Activated T-helper 1 cell treated with anti-CD3 and anti-CD28 coated beads, Interleukin-12 subunit alpha, Interleukin-12 subunit beta, Interleukin-2, Interleukin-4 antibody, amounts not matched to agents 30 ng/mL and 10 ng/mL and 1 ng/mL, durations not matched to agents 14 hours and 24 hours and 36 hours (primary cell): ENCODE data around the gene PSME1. TPM values are rescaled to one million over a fixed set of nuclear protein-coding genes. Genes with fewer than 3 reads are reported as not detected.
"Not testable (repeated sequence)": the region's sequence is repeated elsewhere in the genome, so short reads cannot be mapped to it uniquely, and the experiment has no call there.

ENCODE experiments used
- DNase-seq: peaks from one replicate; pipeline ENCODE4 v3.0.0; 2021; ENCODE audit warnings: low spot score
- H3K27ac Mint-ChIP-seq: one replicate; pipeline ENCODE4 v1.8.0; 2021; ENCODE audit warnings: mild to moderate bottlenecking, mixed read lengths
- H3K27me3 Mint-ChIP-seq: one replicate; pipeline ENCODE4 v1.8.0; 2022; ENCODE audit warnings: mild to moderate bottlenecking, moderate library complexity, mixed read lengths; ENCODE audit not compliant: insufficient read depth
- H3K36me3 Mint-ChIP-seq: one replicate; pipeline ENCODE4 v1.8.0; 2021; ENCODE audit warnings: low read depth, mixed read lengths
- H3K4me1 Mint-ChIP-seq: one replicate; pipeline ENCODE4 v1.8.0; 2021; ENCODE audit warnings: low read depth, mixed read lengths
- H3K4me3 Mint-ChIP-seq: one replicate; pipeline ENCODE4 v1.8.0; 2021; ENCODE audit warnings: mild to moderate bottlenecking, moderate library complexity, mixed read lengths
- H3K9me3 Mint-ChIP-seq: one replicate; pipeline ENCODE4 v1.8.0; 2021; ENCODE audit warnings: mixed read lengths
- intact Hi-C: fragments of 100-400 bp; cut with micrococcal nuclease; formaldehyde crosslinking; loops from one replicate; pipeline ENCODE4 v1.15.1; 2024
- total RNA-seq: library from RNA; stranded (reverse); gene quantifications from 2 replicates; pipeline ENCODE4 v1.2.3, GENCODE V29; 2022

The PSME1 gene
- total RNA-seq, 1 donor from 2014 or later = 291 TPM

GRCh38 chr14:24096545-24097181 lies 39.3 kb upstream of the PSME1 start:
- no peaks in the 10 kb centered on the region for H3K9me3 Mint-ChIP-seq
- peak overlapping the region; percentile 44 for H3K27ac Mint-ChIP-seq
- peaks cover 38% of the 10 kb centered on the region for H3K36me3 Mint-ChIP-seq
- peak overlapping the region; percentile 68 for H3K4me3 Mint-ChIP-seq
- DNase-seq = no peak
- no peaks in the 10 kb centered on the region for H3K27me3 Mint-ChIP-seq
- intact Hi-C loops = no loop called here
- H3K4me1 Mint-ChIP-seq = peaks cover 30% of the 10 kb centered on the region

- Mint-ChIP-seq H3K4me3 (no peak overlapping the region), H3K27ac (no peak overlapping the region), H3K9me3 (no peaks in the 10 kb centered on the region), H3K4me1 (peaks cover 25% of the 10 kb centered on the region), H3K36me3 (peaks cover 46% of the 10 kb centered on the region), H3K27me3 (no peaks in the 10 kb centered on the region)
- no peak for DNase-seq
- intact Hi-C loops = no loop called here
These were observed 37.6 kb upstream of the PSME1 start for GRCh38 chr14:24098229-24098926.

- no peak overlapping the region for H3K4me3 Mint-ChIP-seq
- H3K36me3 Mint-ChIP-seq = peaks cover 52% of the 10 kb centered on the region
- intact Hi-C loops = no loop called here
- no peaks in the 10 kb centered on the region for H3K27me3 Mint-ChIP-seq
- DNase-seq = no peak
- peaks cover 20% of the 10 kb centered on the region for H3K4me1 Mint-ChIP-seq
- H3K27ac Mint-ChIP-seq = peak overlapping the region; percentile 40
- no peaks in the 10 kb centered on the region for H3K9me3 Mint-ChIP-seq
These were observed 36.8 kb upstream of the PSME1 start for GRCh38 chr14:24098927-24099813.

GRCh38 chr14:24100197-24100981 lies 35.6 kb upstream of the PSME1 start:
- no peaks in the 10 kb centered on the region for H3K27me3 Mint-ChIP-seq
- peaks cover 4% of the 10 kb centered on the region for H3K9me3 Mint-ChIP-seq
- H3K36me3 Mint-ChIP-seq = peaks cover 57% of the 10 kb centered on the region
- no peak for DNase-seq
- peaks cover 20% of the 10 kb centered on the region for H3K4me1 Mint-ChIP-seq
- no peak overlapping the region for H3K27ac Mint-ChIP-seq
- intact Hi-C loops = no loop called here
- H3K4me3 Mint-ChIP-seq = no peak overlapping the region

GRCh38 chr14:24100982-24101494 lies 35.0 kb upstream of the PSME1 start:
- DNase-seq = no peak
- peaks cover 17% of the 10 kb centered on the region for H3K4me1 Mint-ChIP-seq
- H3K9me3 Mint-ChIP-seq = peaks cover 4% of the 10 kb centered on the region
- no peak overlapping the region for H3K27ac Mint-ChIP-seq
- H3K4me3 Mint-ChIP-seq = no peak overlapping the region
- intact Hi-C loops = no loop called here
- H3K27me3 Mint-ChIP-seq = no peaks in the 10 kb centered on the region
- peaks cover 53% of the 10 kb centered on the region for H3K36me3 Mint-ChIP-seq

- Mint-ChIP-seq H3K36me3 (peaks cover 45% of the 10 kb centered on the region), H3K4me3 (no peak overlapping the region), H3K9me3 (peaks cover 4% of the 10 kb centered on the region), H3K27ac (no peak overlapping the region), H3K27me3 (no peaks in the 10 kb centered on the region), H3K4me1 (peaks cover 15% of the 10 kb centered on the region)
- intact Hi-C loops = no loop called here
- no peak for DNase-seq
These were observed 33.5 kb upstream of the PSME1 start for GRCh38 chr14:24102357-24103048.

- H3K36me3 Mint-ChIP-seq = peaks cover 42% of the 10 kb centered on the region
- no peak overlapping the region for H3K4me3 Mint-ChIP-seq
- no peaks in the 10 kb centered on the region for H3K27me3 Mint-ChIP-seq
- H3K4me1 Mint-ChIP-seq = peaks cover 24% of the 10 kb centered on the region
- no peak for DNase-seq
- intact Hi-C loops = no loop called here
- H3K9me3 Mint-ChIP-seq = peaks cover 4% of the 10 kb centered on the region
- H3K27ac Mint-ChIP-seq = no peak overlapping the region
These were observed 32.5 kb upstream of the PSME1 start for GRCh38 chr14:24103451-24103850.

GRCh38 chr14:24105609-24106239 lies 30.3 kb upstream of the PSME1 start:
- peak overlapping the region; percentile 15 for H3K27ac Mint-ChIP-seq

GRCh38 chr14:24106672-24107271 lies 29.2 kb upstream of the PSME1 start:
- no peak overlapping the region for H3K4me3 Mint-ChIP-seq
- DNase-seq = no peak
- peaks cover 32% of the 10 kb centered on the region for H3K4me1 Mint-ChIP-seq
- H3K27me3 Mint-ChIP-seq = no peaks in the 10 kb centered on the region
- peaks cover 4% of the 10 kb centered on the region for H3K9me3 Mint-ChIP-seq
- intact Hi-C loops = no loop called here
- no peak overlapping the region for H3K27ac Mint-ChIP-seq
- peaks cover 22% of the 10 kb centered on the region for H3K36me3 Mint-ChIP-seq

More at GRCh38 chr14:24105609-24106239, 30.3 kb upstream of the PSME1 start:
- intact Hi-C loops, DNase-seq, H3K4me3 Mint-ChIP-seq, H3K27me3 Mint-ChIP-seq, H3K9me3 Mint-ChIP-seq: not testable (repeated sequence)
- Mint-ChIP-seq H3K36me3 (peaks cover 30% of the 10 kb centered on the region), H3K4me1 (peaks cover 32% of the 10 kb centered on the region)

GRCh38 chr14:24108336-24108874 lies 27.6 kb upstream of the PSME1 start:
- H3K36me3 Mint-ChIP-seq = peaks cover 17% of the 10 kb centered on the region
- intact Hi-C loops = loop anchor here (1.0 kb wide), 4 partner anchors 18 to 94 kb away; no protein-coding TSS in a partner anchor
- no peaks in the 10 kb centered on the region for H3K27me3 Mint-ChIP-seq
- H3K4me3 Mint-ChIP-seq = peak overlapping the region; percentile 24
- H3K9me3 Mint-ChIP-seq = peaks cover 4% of the 10 kb centered on the region
- peaks cover 34% of the 10 kb centered on the region for H3K4me1 Mint-ChIP-seq
- peak overlapping the region; percentile 95 for H3K27ac Mint-ChIP-seq
- DNase-seq = no peak

GRCh38 chr14:24110060-24110459 lies 25.9 kb upstream of the PSME1 start:
- intact Hi-C loops = loop anchor here (5.0 to 10.0 kb wide), 4 partner anchors 332 to 785 kb away; partner anchors contain the start of genes NGDN, PABPN1, SDR39U1 and THTPA
- Mint-ChIP-seq H3K4me3 (no peak overlapping the region), H3K27me3 (no peaks in the 10 kb centered on the region), H3K4me1 (peaks cover 33% of the 10 kb centered on the region), H3K27ac (no peak overlapping the region), H3K9me3 (no peaks in the 10 kb centered on the region), H3K36me3 (peaks cover 5% of the 10 kb centered on the region)
- no peak for DNase-seq
